Fibroblast of pulmonary artery (primary cell): Measurements from ENCODE around the gene NQO1.

Experiments used
- DNase-seq: peaks from one replicate; pipeline ENCODE4 v3.0.0-alpha.2; 2010; ENCODE audit warnings: low read depth
- H3K4me3 ChIP-seq: replicated peaks from 2 replicates; pipeline ENCODE4 v1.5.1; 2011; ENCODE audit warnings: low read depth, mild to moderate bottlenecking, control low read depth, low read length, moderate library complexity
- CTCF ChIP-seq: IDR thresholded peaks from 2 replicates; pipeline ENCODE4 v1.5.1; 2011; ENCODE audit warnings: mild to moderate bottlenecking, control low read depth, low read length, inconsistent platforms; ENCODE audit errors: missing control alignments

The NQO1 gene

DNA sequence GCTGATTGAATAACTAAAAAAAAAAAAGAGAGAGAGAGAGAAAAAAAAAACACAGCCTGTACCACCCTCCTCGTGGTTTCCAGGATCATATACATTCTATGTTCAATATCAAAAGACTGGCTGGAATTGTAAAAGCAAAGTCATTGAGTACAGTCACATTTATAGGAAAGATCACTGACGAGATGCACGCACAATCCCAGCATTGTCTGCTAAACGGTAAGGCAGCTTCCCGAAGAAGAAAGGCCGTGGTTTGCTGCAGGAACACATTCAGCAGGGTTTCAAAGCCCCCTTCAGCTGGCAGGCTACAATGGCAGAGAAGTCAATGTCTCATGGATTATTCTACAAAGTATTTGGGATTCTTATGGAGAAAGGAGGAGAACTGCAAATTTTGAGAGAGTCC is 9.3 kb downstream of the NQO1 start:
- H3K4me3 ChIP-seq: no peak overlapping the region
- TF ChIP-seq CTCF: no peak
- DNase-seq: no peak

DNA sequence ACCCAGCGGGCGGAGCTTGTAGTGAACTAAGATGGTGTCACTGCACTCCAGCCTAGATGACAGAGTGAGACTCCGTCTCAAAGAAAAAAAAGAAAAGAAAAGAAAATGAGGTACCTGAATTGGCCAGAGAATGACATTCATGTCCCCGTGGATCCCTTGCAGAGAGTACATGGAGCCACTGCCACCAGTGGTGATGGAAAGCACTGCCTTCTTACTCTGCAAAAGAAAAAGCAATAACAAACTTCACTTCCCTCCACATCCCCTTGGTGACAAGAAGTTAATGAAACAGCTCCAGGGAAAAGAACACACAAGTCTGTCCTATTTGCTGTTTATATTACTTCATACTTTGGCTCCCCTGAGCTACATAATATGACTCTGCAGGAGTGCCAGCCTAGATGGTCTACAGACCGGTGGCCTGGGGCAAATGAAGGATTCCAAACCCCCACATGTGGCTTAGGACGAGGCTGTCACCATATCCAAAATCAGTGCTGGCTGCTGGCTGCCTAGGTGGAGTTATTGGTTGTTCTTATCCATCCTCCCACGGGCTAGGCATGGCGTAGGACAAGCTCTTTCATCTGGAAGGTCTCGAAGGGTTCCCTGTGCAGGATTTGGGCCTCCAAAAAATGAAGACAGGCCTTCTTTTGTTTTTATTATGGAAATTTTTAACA is 13.3 kb downstream of the NQO1 start:
- no peak overlapping the region for H3K4me3 ChIP-seq
- DNase-seq: no peak
- no peak for TF ChIP-seq CTCF

- DNase-seq: no peak
- no peak overlapping the region for H3K4me3 ChIP-seq
- TF ChIP-seq CTCF: no peak
These were observed 14.1 kb downstream of the NQO1 start for GRCh38 chr16:69712277-69712676.

- peak; percentile 83 for DNase-seq
- H3K4me3 ChIP-seq: no peak overlapping the region
- no peak for TF ChIP-seq CTCF
These were observed 15.1 kb downstream of the NQO1 start for GRCh38 chr16:69711115-69711740.

- peak; percentile 53 for TF ChIP-seq CTCF
- peak; percentile 81 for DNase-seq
- H3K4me3 ChIP-seq: no peak overlapping the region
These were observed 16.8 kb downstream of the NQO1 start for GRCh38 chr16:69709456-69710084.

DNA sequence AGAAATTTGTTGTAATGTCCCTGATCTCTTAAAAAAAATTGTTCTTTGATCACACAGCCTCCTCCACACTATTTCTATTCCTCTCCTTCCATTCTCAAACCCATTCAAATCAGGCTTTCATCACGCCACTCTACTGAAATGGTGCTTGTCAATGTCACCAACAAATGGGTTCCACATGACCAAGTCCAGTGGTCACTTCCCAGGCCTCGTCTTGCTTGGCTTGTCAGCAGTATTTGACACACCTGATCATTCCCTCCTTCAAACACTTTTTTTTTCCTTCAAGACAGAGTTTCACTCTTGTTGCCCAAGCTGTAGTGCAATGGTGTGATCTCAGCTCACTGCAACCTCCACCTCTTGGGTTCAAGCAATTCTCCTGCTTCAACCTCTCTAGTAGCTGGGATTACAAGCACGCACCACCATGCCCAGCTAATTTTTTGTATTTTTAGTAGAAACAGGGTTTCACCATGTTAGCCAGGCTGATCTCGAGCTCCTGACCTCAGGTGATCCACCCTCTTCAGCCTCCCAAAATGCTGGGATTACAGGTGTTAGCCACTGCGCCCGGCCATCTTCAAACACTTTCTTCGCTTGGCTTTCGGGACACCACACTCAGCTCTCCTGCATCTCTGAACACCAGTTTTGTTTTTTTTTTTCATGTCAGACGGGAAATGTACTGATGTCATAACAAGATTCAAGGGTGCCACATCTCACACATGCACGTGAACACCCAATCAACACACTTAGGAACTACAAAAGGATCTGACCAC is 18.3 kb downstream of the NQO1 start:
- H3K4me3 ChIP-seq: no peak overlapping the region
- DNase-seq: no peak
- no peak for TF ChIP-seq CTCF
